ENCODE data around the gene PEX26. TPM values are rescaled to one million over a fixed set of nuclear protein-coding genes. Genes with fewer than 3 reads are reported as not detected.

PEX26 gene
- total RNA-seq, 1 donor from 2014 or later, result 49.7 TPM

- TF ChIP-seq, protein P1, sequence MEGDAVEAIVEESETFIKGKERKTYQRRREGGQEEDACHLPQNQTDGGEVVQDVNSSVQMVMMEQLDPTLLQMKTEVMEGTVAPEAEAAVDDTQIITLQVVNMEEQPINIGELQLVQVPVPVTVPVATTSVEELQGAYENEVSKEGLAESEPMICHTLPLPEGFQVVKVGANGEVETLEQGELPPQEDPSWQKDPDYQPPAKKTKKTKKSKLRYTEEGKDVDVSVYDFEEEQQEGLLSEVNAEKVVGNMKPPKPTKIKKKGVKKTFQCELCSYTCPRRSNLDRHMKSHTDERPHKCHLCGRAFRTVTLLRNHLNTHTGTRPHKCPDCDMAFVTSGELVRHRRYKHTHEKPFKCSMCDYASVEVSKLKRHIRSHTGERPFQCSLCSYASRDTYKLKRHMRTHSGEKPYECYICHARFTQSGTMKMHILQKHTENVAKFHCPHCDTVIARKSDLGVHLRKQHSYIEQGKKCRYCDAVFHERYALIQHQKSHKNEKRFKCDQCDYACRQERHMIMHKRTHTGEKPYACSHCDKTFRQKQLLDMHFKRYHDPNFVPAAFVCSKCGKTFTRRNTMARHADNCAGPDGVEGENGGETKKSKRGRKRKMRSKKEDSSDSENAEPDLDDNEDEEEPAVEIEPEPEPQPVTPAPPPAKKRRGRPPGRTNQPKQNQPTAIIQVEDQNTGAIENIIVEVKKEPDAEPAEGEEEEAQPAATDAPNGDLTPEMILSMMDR (IDR thresholded peaks at IDR 0.05; ENCODE audit: unreplicated experiment), result no peak
- Mint-ChIP-seq H3K27me3 (ENCODE audit: unreplicated experiment) (peaks cover 14% of the 10 kb centered on the region), H3K27ac (ENCODE audit: unreplicated experiment) (no peak overlapping the region), H3K4me1 (ENCODE audit: unreplicated experiment) (peaks cover 22% of the 10 kb centered on the region), H3K9me3 (ENCODE audit: unreplicated experiment) (no peaks in the 10 kb centered on the region), H3K36me3 (ENCODE audit: low read depth, unreplicated experiment) (peaks cover 7% of the 10 kb centered on the region), H3K4me3 (ENCODE audit: unreplicated experiment) (peak overlapping the region; percentile 37)
- DNase-seq (ENCODE audit: low spot score), result no peak
Measured at GRCh38 chr22:18111759-18112330, 34.1 kb downstream of the PEX26 start.

DNA sequence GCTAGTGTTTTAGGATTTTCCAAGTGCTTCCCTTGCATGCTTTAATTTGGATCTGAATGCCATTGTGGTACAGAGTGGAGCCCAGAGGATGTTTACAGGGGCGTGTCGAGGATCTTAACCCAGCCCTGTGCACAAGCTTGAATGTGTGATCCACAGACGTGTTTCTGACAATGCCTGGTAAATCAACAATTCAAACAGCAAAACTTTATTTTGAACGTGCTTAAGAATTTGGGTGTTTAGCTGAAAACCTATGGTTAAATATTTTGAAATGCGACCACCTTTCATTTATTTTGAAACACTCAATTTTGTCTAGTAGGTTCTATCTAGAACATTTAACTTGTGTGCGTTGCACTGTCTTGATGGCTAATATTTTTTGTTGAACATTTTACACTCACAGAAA lies 34.6 kb downstream of the PEX26 start:
- TF ChIP-seq, protein P1 (IDR thresholded peaks at IDR 0.05; ENCODE audit: unreplicated experiment), result no peak
- DNase-seq (ENCODE audit: low spot score), result no peak
- Mint-ChIP-seq H3K27me3 (ENCODE audit: unreplicated experiment) (peaks cover 14% of the 10 kb centered on the region), H3K4me1 (ENCODE audit: unreplicated experiment) (peaks cover 22% of the 10 kb centered on the region), H3K36me3 (ENCODE audit: low read depth, unreplicated experiment) (peaks cover 7% of the 10 kb centered on the region), H3K4me3 (ENCODE audit: unreplicated experiment) (no peak overlapping the region), H3K9me3 (ENCODE audit: unreplicated experiment) (no peaks in the 10 kb centered on the region), H3K27ac (ENCODE audit: unreplicated experiment) (no peak overlapping the region)

GRCh38 chr22:18113680-18114394 lies 36.0 kb downstream of the PEX26 start:
- no peak overlapping the region for H3K4me3 Mint-ChIP-seq (ENCODE audit: unreplicated experiment)
- no peak overlapping the region for H3K27ac Mint-ChIP-seq (ENCODE audit: unreplicated experiment)
- H3K27me3 Mint-ChIP-seq (ENCODE audit: unreplicated experiment), result peaks cover 11% of the 10 kb centered on the region
- H3K36me3 Mint-ChIP-seq (ENCODE audit: low read depth, unreplicated experiment), result peaks cover 7% of the 10 kb centered on the region
- peak; percentile 7 for DNase-seq (ENCODE audit: low spot score)
- H3K4me1 Mint-ChIP-seq (ENCODE audit: unreplicated experiment), result peaks cover 22% of the 10 kb centered on the region
- no peaks in the 10 kb centered on the region for H3K9me3 Mint-ChIP-seq (ENCODE audit: unreplicated experiment)
- TF ChIP-seq, protein P1 (IDR thresholded peaks at IDR 0.05; ENCODE audit: unreplicated experiment), result no peak

DNA sequence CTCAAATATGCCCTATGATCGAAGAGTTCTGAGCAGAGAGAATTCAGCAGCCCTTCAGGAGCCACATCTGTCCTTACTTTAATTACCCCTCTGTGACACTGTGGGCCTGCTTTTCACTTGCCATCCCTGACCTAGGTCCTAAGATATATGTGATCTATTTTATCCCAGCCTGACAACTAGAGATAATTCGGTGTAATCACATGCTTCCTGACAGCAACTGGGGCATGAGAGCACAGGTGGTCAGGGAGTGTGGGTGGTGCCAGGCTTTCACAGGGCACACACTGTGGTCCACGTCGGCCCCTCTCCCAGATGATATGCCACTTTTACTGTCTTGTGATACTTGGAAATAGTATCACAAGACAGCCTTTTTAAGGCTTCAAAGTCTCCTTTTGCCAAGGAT lies 36.7 kb downstream of the PEX26 start:
- DNase-seq (ENCODE audit: low spot score), result no peak
- Mint-ChIP-seq H3K27ac (ENCODE audit: unreplicated experiment) (no peak overlapping the region), H3K36me3 (ENCODE audit: low read depth, unreplicated experiment) (peaks cover 5% of the 10 kb centered on the region), H3K9me3 (ENCODE audit: unreplicated experiment) (no peaks in the 10 kb centered on the region), H3K27me3 (ENCODE audit: unreplicated experiment) (peaks cover 10% of the 10 kb centered on the region), H3K4me1 (ENCODE audit: unreplicated experiment) (peaks cover 20% of the 10 kb centered on the region), H3K4me3 (ENCODE audit: unreplicated experiment) (no peak overlapping the region)
- TF ChIP-seq, protein P1 (IDR thresholded peaks at IDR 0.05; ENCODE audit: unreplicated experiment), result no peak

GRCh38 chr22:18114976-18115652 lies 37.3 kb downstream of the PEX26 start:
- Mint-ChIP-seq H3K27ac (ENCODE audit: unreplicated experiment) (no peak overlapping the region), H3K9me3 (ENCODE audit: unreplicated experiment) (no peaks in the 10 kb centered on the region), H3K4me1 (ENCODE audit: unreplicated experiment) (peaks cover 15% of the 10 kb centered on the region), H3K36me3 (ENCODE audit: low read depth, unreplicated experiment) (peaks cover under 1% of the 10 kb centered on the region), H3K27me3 (ENCODE audit: unreplicated experiment) (peaks cover 4% of the 10 kb centered on the region), H3K4me3 (ENCODE audit: unreplicated experiment) (no peak overlapping the region)
- TF ChIP-seq, protein P1 (IDR thresholded peaks at IDR 0.05; ENCODE audit: unreplicated experiment), result no peak
- DNase-seq (ENCODE audit: low spot score), result no peak
